PC-9 (cell line): Measurements from ENCODE around the gene KIF5C.

Experiments used
- CTCF ChIP-seq: fragments of 200-600 bp; sonication (generic); conservative IDR thresholded peaks from 2 replicates; pipeline ENCODE4 v1.6.1; 2017; ENCODE audit warnings: mixed run types, antibody characterized with exemption, mild to moderate bottlenecking, moderate library complexity
- EZH2 ChIP-seq: fragments of 200-600 bp; sonication (generic); IDR thresholded peaks from 2 replicates; pipeline ENCODE4 v1.8.0; 2017; ENCODE audit warnings: antibody characterized with exemption, low read depth

- TF ChIP-seq CTCF (no peak), EZH2 (no peak)
These were observed 53.4 kb downstream of the KIF5C start for GRCh38 chr2:148928395-148928794.
